Measurements from ENCODE around the gene RAB19. TPM values are rescaled to one million over a fixed set of nuclear protein-coding genes. Genes with fewer than 3 reads are reported as not detected.
"Not testable (repeated sequence)": the region's sequence is repeated elsewhere in the genome, so short reads cannot be mapped to it uniquely, and the experiment has no call there.

The RAB19 gene
- total and polyA plus RNA-seq, 7 donors: not detected

DNA sequence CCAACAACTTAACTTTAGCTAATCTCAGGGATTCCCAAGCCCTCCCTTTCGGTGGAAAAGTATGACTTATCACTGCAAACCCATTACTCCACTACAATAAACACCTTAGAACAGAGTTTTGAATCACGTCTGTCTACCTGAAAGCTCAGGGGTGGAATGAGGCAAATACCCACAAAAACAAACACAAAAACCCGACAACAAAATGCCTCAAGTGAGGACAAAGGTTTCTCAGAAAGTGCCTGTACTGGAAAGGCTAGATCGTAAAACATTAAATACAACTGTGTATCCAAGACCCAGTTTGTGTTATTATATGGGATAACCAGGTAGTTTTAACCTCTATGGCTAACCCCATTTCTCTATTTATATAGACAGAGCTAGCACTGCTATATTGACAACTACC, 49.4 kb downstream of the RAB19 start:
- Histone ChIP-seq H3K4me3 (no peak overlapping the region), H3K36me3 (ENCODE audit: insufficient read depth in 1 of 2, low read depth in 1 of 2) (peaks cover 9 to 61% of the 10 kb centered on the region in 2 donors), H3K27me3 (ENCODE audit: insufficient read depth in 3 of 3, low read length in 2 of 3) (no peaks in the 10 kb centered on the region), H3K4me1 (no peaks in the 10 kb centered on the region), H3K27ac (no peak overlapping the region), H3K9me3 (no peaks in the 10 kb centered on the region)
- intact Hi-C loops (cut with DNase I): no loop called here
- ATAC-seq (no peak), DNase-seq (no peak)
- 93 to 98% (median 93%) methylated on average over 4 of the region's 4 CpGs for WGBS, 3 donors
- TF ChIP-seq, protein P1, sequence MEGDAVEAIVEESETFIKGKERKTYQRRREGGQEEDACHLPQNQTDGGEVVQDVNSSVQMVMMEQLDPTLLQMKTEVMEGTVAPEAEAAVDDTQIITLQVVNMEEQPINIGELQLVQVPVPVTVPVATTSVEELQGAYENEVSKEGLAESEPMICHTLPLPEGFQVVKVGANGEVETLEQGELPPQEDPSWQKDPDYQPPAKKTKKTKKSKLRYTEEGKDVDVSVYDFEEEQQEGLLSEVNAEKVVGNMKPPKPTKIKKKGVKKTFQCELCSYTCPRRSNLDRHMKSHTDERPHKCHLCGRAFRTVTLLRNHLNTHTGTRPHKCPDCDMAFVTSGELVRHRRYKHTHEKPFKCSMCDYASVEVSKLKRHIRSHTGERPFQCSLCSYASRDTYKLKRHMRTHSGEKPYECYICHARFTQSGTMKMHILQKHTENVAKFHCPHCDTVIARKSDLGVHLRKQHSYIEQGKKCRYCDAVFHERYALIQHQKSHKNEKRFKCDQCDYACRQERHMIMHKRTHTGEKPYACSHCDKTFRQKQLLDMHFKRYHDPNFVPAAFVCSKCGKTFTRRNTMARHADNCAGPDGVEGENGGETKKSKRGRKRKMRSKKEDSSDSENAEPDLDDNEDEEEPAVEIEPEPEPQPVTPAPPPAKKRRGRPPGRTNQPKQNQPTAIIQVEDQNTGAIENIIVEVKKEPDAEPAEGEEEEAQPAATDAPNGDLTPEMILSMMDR (IDR thresholded peaks at IDR 0.05): no peak

DNA sequence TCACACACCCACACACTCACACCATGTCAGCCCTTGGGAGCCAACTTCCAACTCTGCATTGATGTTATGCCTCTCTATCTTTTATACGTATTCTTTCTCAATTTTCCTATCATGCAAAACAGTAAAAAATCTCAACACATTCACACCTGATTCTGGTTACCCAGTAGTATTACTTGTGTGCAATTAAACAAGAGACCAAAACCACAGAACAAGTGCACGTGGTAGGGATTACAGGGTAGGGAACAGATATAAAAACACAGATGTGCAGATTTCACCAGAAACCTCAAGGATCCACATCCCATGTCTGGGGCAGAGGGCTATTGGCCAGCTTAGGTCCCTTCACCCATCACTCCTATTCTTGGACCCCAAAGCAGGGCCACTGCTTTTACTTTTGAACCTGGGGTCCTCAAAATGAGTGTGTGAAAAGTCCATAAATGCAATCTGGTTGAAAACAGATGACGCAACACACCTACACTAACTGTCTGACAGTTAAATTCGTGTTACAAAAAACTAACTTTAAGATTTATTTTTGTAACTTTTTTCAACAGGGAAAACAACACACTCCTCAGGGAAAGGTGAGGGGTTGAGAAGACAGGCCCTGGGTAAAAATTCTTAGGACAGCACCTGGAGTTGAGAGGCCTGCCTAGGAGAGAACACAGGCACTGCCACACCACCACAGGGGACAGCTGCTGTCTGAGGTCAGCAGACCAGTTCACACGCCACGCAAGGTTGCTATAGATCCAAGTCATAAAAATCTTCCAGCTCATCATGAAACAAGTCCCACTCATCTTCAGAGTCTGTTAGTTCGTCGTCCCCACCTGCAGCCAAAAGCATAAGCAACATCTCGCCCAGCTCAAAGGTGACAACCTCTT, 50.2 kb downstream of the RAB19 start:
- H3K4me3 ChIP-seq; H3K27me3 ChIP-seq (ENCODE audit: insufficient read depth in 3 of 3, low read length in 2 of 3); intact Hi-C loops (cut with DNase I); H3K9me3 ChIP-seq; H3K4me1 ChIP-seq; DNase-seq; ATAC-seq; H3K27ac ChIP-seq: not testable (repeated sequence)
- WGBS, 3 donors: 92 to 94% (median 93%) methylated on average over 9 of the region's 9 CpGs
- H3K36me3 ChIP-seq (ENCODE audit: insufficient read depth in 1 of 2, low read depth in 1 of 2): peaks cover 11 to 68% of the 10 kb centered on the region in 2 donors

- H3K9me3 ChIP-seq: no peaks in the 10 kb centered on the region
- ATAC-seq (no peak), DNase-seq (no peak)
- H3K4me1 ChIP-seq: no peaks in the 10 kb centered on the region
- no peak overlapping the region for H3K27ac ChIP-seq
- intact Hi-C loops (cut with DNase I): no loop called here
- no peak overlapping the region for H3K4me3 ChIP-seq
- H3K36me3 ChIP-seq (ENCODE audit: insufficient read depth in 1 of 2, low read depth in 1 of 2): peaks cover 11 to 75% of the 10 kb centered on the region in 2 donors
- WGBS, 3 donors: 78 to 86% (median 79%) methylated on average over 8 of the region's 8 CpGs
- H3K27me3 ChIP-seq (ENCODE audit: insufficient read depth in 3 of 3, low read length in 2 of 3): no peaks in the 10 kb centered on the region
- TF ChIP-seq, protein P1 (IDR thresholded peaks at IDR 0.05): no peak
Measured at GRCh38 chr7:140454657-140455015, 50.8 kb downstream of the RAB19 start.

DNA sequence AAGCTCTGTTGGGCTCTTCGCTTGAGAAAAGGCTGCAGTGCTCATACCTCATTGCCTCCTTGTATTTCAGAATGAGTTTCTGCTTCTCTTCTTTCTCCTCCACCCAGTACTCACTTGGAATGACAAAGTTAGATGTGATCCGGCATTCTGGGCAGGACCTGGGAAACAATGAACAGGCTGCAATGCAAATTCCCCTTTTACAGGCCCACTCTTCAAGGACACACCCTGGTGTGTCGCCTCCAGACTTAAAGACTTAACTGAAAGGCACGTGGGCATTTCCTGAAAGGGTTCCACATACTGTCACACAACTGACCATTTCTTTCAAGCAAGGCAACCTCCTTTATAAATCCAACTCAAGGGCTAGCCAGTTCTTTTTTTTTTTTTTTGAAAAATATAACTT, 51.9 kb downstream of the RAB19 start:
- Histone ChIP-seq H3K36me3 (ENCODE audit: insufficient read depth in 1 of 2, low read depth in 1 of 2) (peaks cover 11 to 82% of the 10 kb centered on the region in 2 donors), H3K27me3 (ENCODE audit: insufficient read depth in 3 of 3, low read length in 2 of 3) (no peaks in the 10 kb centered on the region), H3K4me3 (no peak overlapping the region), H3K4me1 (no peaks in the 10 kb centered on the region), H3K27ac (no peak overlapping the region), H3K9me3 (no peaks in the 10 kb centered on the region)
- TF ChIP-seq, protein P1 (IDR thresholded peaks at IDR 0.05): no peak
- intact Hi-C loops (cut with DNase I): no loop called here
- DNase-seq (no peak), ATAC-seq (no peak)
- 60 to 83% (median 77%) methylated on average over 4 of the region's 4 CpGs for WGBS, 3 donors

- WGBS, 3 donors: 92 to 97% (median 92%) methylated on average over 9 of the region's 9 CpGs
- no peaks in the 10 kb centered on the region for H3K27me3 ChIP-seq (ENCODE audit: insufficient read depth in 3 of 3, low read length in 2 of 3)
- ATAC-seq: no peak
- intact Hi-C loops (cut with DNase I): no loop called here
- DNase-seq: no peak
- H3K4me3 ChIP-seq: no peak overlapping the region
- H3K36me3 ChIP-seq (ENCODE audit: insufficient read depth in 1 of 2, low read depth in 1 of 2): peaks cover 11 to 90% of the 10 kb centered on the region in 2 donors
- TF ChIP-seq, protein P1 (IDR thresholded peaks at IDR 0.05): no peak
- H3K27ac ChIP-seq: no peak overlapping the region
- H3K4me1 ChIP-seq: no peaks in the 10 kb centered on the region
- H3K9me3 ChIP-seq: no peaks in the 10 kb centered on the region
Measured at GRCh38 chr7:140456551-140457051, 52.7 kb downstream of the RAB19 start.
